Measurements from ENCODE around the gene FGF1.

FGF1 gene

GRCh38 chr5:142713121-142713706 is 27.3 kb upstream of the FGF1 start (continued):
- TF ChIP-seq ZBTB26 (tag by site-specific recombination; optimal IDR thresholded peaks at IDR 0.05) (peak; percentile 48), ZNF391 (tag by site-specific recombination; IDR thresholded peaks at IDR 0.05; ENCODE audit: borderline replicate concordance, low read depth) (peak; percentile 81; the same call in 1 of the 2 replicates), TSHZ1 (tag by site-specific recombination; IDR thresholded peaks at IDR 0.05; ENCODE audit: borderline replicate concordance) (peak; percentile 85; the same call in 1 of the 2 replicates), SP3 (tag by site-specific recombination; IDR thresholded peaks at IDR 0.05) (no peak), RBAK (tag by site-specific recombination; IDR thresholded peaks at IDR 0.05) (no peak), ZBTB1 (tag by site-specific recombination; IDR thresholded peaks at IDR 0.05) (no peak), ZNF624 (tag by site-specific recombination; IDR thresholded peaks at IDR 0.05) (no peak), KLF9 (tag by site-specific recombination; IDR thresholded peaks at IDR 0.05; ENCODE audit: low read depth) (peak; percentile 79), ZSCAN30 (tag by site-specific recombination; IDR thresholded peaks at IDR 0.05) (no peak; the same call in none of the 2 replicates), MZF1 (tag by site-specific recombination; IDR thresholded peaks at IDR 0.05; ENCODE audit: borderline replicate concordance) (no peak), SP2 (tag by site-specific recombination; IDR thresholded peaks at IDR 0.05) (no peak), ZNF280D (tag by site-specific recombination; IDR thresholded peaks at IDR 0.05) (no peak), ZNF132 (tag by site-specific recombination; IDR thresholded peaks at IDR 0.05; ENCODE audit: borderline replicate concordance) (no peak), ZNF398 (tag by site-specific recombination; IDR thresholded peaks at IDR 0.05) (no peak), ZNF621 (tag by site-specific recombination; IDR thresholded peaks at IDR 0.05) (no peak), HOXA7 (CRISPR knock-in tag; IDR thresholded peaks at IDR 0.05; ENCODE audit: borderline replicate concordance) (no peak), ZBTB49 (tag by site-specific recombination; IDR thresholded peaks at IDR 0.05; ENCODE audit: low read depth) (no peak), GLI4 (tag by site-specific recombination; IDR thresholded peaks at IDR 0.05) (no peak), ZNF529 (tag by site-specific recombination; IDR thresholded peaks at IDR 0.05; ENCODE audit: insufficient replicate concordance) (no peak), ZNF24 (tag by site-specific recombination; IDR thresholded peaks at IDR 0.05) (0 out of 2 replicates have a peak, but pooled peaks have one; percentile 36), AEBP2 (tag by site-specific recombination; IDR thresholded peaks at IDR 0.05; ENCODE audit: borderline replicate concordance) (no peak), PRDM6 (tag by site-specific recombination; IDR thresholded peaks at IDR 0.05) (no peak), ZNF416 (tag by site-specific recombination; IDR thresholded peaks at IDR 0.05) (no peak), ZNF677 (tag by site-specific recombination; IDR thresholded peaks at IDR 0.05) (no peak)
